Measurements from ENCODE around the gene STK10. TPM values are rescaled to one million over a fixed set of nuclear protein-coding genes. Genes with fewer than 3 reads are reported as not detected.

The STK10 gene
- total and polyA plus RNA-seq, 2 donors (not counting 1 experiment from before 2014, with no cell fraction given), result 97.9 to 253 TPM

DNA sequence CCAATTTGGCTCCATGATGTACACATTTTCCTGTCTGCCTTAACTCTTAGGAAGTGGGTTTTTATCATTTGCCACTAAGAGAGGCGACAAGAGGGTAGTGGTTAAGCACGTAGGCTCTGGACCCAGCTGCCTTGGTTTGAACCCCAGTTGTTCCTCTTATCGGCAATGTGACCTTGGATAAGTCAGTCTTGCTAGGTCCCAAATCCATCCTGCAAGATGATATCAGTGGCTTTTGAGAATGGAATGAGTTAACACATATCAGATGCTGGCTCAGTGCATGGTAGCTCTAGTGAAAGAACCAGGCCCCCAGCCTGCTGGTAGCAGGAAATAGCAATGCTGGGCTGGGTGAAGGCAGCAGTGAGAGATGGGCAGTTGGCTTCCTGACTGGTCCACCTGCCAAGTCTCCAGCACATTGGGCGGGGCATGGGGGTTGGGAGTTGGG lies 72.5 kb downstream of the STK10 start:
- Histone ChIP-seq H3K79me2 (ENCODE audit: control insufficient read depth, insufficient read depth, low read length) (peaks cover 26% of the 10 kb centered on the region), H3K4me2 (replicated peaks; ENCODE audit: low read depth, low read length, poor library complexity, severe bottlenecking) (peak overlapping the region; percentile 70), H3K4me3 (ENCODE audit: control extremely low read depth in 1 of 5, extremely low read depth in 1 of 5, insufficient read depth in 1 of 5, low read depth in 2 of 5, low read length in 4 of 5) (peak overlapping the region in 3 of 5 experiments; percentile 9 to 38 (median 30)), H3K9ac (ENCODE audit: low read length) (peak overlapping the region; percentile 49), H2AFZ (ENCODE audit: insufficient read depth, low read depth, low read length, poor library complexity, severe bottlenecking) (peak overlapping the region; percentile 65), H3K27me3 (replicated peaks in 1 of 4; ENCODE audit: control extremely low read depth in 1 of 4, control insufficient read depth in 3 of 4, insufficient read depth in 4 of 4, low read length in 3 of 4) (no peaks in the 10 kb centered on the region), H3K36me3 (replicated peaks in 1 of 2; ENCODE audit: control extremely low read depth in 1 of 2, control insufficient read depth in 1 of 2, extremely low read depth in 1 of 2, insufficient read depth in 2 of 2, low read length in 1 of 2) (peaks cover 0 to 35% of the 10 kb centered on the region in 2 experiments), H3K27ac (ENCODE audit: low read length in 2 of 2) (peak overlapping the region; percentile 86 to 89), H3K4me1 (ENCODE audit: control insufficient read depth in 2 of 2, insufficient read depth in 2 of 2, low read length in 2 of 2) (peaks cover 42 to 52% of the 10 kb centered on the region in 2 donors), H3K9me3 (ENCODE audit: control extremely low read depth in 1 of 3, control insufficient read depth in 2 of 3, insufficient read depth in 1 of 3, low read length in 2 of 3) (peaks cover 0 to 7% (median 0%) of the 10 kb centered on the region in 3 donors), H4K20me1 (ENCODE audit: control insufficient read depth, insufficient read depth, low read length, poor library complexity, severe bottlenecking) (peaks cover 5% of the 10 kb centered on the region)
- intact Hi-C loops (cut with micrococcal nuclease), result loop anchor here (5.0 to 10.0 kb wide), 2 partner anchors 37 to 579 kb away; no protein-coding TSS in a partner anchor
- ChIA-PET POLR2A (interaction anchor here (1.0 to 2.5 kb wide), 3 partner anchors 64 to 109 kb away, joined by 3 to 17 read pairs (median 4); partner anchors contain the start of genes FBXW11 and STK10), CTCF (interaction anchor here (0.9 to 3.2 kb wide), 5 partner anchors 16 to 72 kb away, joined by 3 to 22 read pairs (median 5); partner anchors contain the start of gene STK10)
- 38% methylated on average over 3 of the region's 4 CpGs for WGBS (ENCODE audit: insufficient coverage)
- H3K27me3 Mint-ChIP-seq, result no peaks in the 10 kb centered on the region
- no peaks in the 10 kb centered on the region for H3K9me3 Mint-ChIP-seq (ENCODE audit: insufficient read depth)
- H3K4me1 Mint-ChIP-seq, result peaks cover 56% of the 10 kb centered on the region
- TF ChIP-seq, protein P1, sequence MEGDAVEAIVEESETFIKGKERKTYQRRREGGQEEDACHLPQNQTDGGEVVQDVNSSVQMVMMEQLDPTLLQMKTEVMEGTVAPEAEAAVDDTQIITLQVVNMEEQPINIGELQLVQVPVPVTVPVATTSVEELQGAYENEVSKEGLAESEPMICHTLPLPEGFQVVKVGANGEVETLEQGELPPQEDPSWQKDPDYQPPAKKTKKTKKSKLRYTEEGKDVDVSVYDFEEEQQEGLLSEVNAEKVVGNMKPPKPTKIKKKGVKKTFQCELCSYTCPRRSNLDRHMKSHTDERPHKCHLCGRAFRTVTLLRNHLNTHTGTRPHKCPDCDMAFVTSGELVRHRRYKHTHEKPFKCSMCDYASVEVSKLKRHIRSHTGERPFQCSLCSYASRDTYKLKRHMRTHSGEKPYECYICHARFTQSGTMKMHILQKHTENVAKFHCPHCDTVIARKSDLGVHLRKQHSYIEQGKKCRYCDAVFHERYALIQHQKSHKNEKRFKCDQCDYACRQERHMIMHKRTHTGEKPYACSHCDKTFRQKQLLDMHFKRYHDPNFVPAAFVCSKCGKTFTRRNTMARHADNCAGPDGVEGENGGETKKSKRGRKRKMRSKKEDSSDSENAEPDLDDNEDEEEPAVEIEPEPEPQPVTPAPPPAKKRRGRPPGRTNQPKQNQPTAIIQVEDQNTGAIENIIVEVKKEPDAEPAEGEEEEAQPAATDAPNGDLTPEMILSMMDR (IDR thresholded peaks at IDR 0.05), result no peak
- TF ChIP-seq EZH2 (IDR thresholded peaks at IDR 0.05; ENCODE audit: borderline replicate concordance, insufficient read depth, low read depth, low read length, poor library complexity, severe bottlenecking), result no peak
- peak overlapping the region; percentile 94 for H3K27ac Mint-ChIP-seq
- H3K4me3 Mint-ChIP-seq, result peak overlapping the region; percentile 81
- DNase-seq (no peak), ATAC-seq (ENCODE audit: low read depth) (no peak)

DNA sequence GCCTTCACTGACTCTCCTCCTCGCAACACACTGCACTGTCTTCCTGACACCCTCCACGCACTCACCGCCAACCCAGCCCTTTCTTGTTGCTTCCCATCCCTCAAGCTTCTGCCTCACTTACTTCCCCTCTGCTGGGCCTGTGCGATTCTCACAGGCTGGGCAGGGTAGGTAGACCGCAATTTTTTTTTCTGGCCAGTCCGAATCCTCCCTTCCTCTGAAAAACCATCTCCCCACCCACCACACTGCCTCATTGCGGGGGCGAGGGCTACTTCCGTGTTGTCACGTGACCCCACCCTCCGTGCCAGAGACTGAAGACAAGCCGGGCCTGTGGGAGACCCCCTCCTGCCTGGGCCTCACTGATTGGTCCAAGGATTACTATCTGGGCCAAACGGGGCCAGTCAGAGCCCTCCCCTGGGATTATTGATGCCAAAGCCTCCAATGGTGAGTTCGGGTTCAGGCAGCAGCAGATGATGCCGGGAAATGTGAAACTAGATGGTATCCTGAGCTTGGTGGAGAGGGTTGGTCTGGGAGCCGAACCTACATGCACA lies 73.1 kb downstream of the STK10 start:
- DNase-seq (peak; percentile 88), ATAC-seq (ENCODE audit: low read depth) (peak; percentile 31)
- peak overlapping the region; percentile 70 for H3K4me2 ChIP-seq (replicated peaks; ENCODE audit: low read depth, low read length, poor library complexity, severe bottlenecking)
- peak overlapping the region in 4 of 5 experiments; percentile 9 to 38 (median 22) for H3K4me3 ChIP-seq (ENCODE audit: control extremely low read depth in 1 of 5, extremely low read depth in 1 of 5, insufficient read depth in 1 of 5, low read depth in 2 of 5, low read length in 4 of 5)
- ChIA-PET POLR2A (interaction anchor here (0.7 to 2.5 kb wide), 4 partner anchors 64 to 109 kb away, joined by 3 to 17 read pairs (median 4); partner anchors contain the start of genes FBXW11 and STK10), CTCF (interaction anchor here (0.6 to 3.2 kb wide), 6 partner anchors 17 to 204 kb away, joined by 3 to 22 read pairs (median 4); partner anchors contain the start of gene STK10)
- Mint-ChIP-seq H3K4me1 (peaks cover 61% of the 10 kb centered on the region), H3K27me3 (no peaks in the 10 kb centered on the region), H3K27ac (peak overlapping the region; percentile 94), H3K4me3 (peak overlapping the region; percentile 81), H3K9me3 (ENCODE audit: insufficient read depth) (no peaks in the 10 kb centered on the region)
- H3K4me1 ChIP-seq (ENCODE audit: control insufficient read depth in 2 of 2, insufficient read depth in 2 of 2, low read length in 2 of 2), result peaks cover 49 to 58% of the 10 kb centered on the region in 2 donors
- peak overlapping the region; percentile 65 for H2AFZ ChIP-seq (ENCODE audit: insufficient read depth, low read depth, low read length, poor library complexity, severe bottlenecking)
- peaks cover 0 to 33% of the 10 kb centered on the region in 2 experiments for H3K36me3 ChIP-seq (replicated peaks in 1 of 2; ENCODE audit: control extremely low read depth in 1 of 2, control insufficient read depth in 1 of 2, extremely low read depth in 1 of 2, insufficient read depth in 2 of 2, low read length in 1 of 2)
- H3K27ac ChIP-seq (ENCODE audit: low read length in 2 of 2), result peak overlapping the region; percentile 86 to 89
- intact Hi-C loops (cut with micrococcal nuclease), result loop anchor here (5.0 to 10.0 kb wide), 2 partner anchors 37 to 580 kb away; no protein-coding TSS in a partner anchor
- H4K20me1 ChIP-seq (ENCODE audit: control insufficient read depth, insufficient read depth, low read length, poor library complexity, severe bottlenecking), result peaks cover 11% of the 10 kb centered on the region
- no peaks in the 10 kb centered on the region for H3K27me3 ChIP-seq (replicated peaks in 1 of 4; ENCODE audit: control extremely low read depth in 1 of 4, control insufficient read depth in 3 of 4, insufficient read depth in 4 of 4, low read length in 3 of 4)
- WGBS (ENCODE audit: insufficient coverage), result 5% methylated on average over 16 of the region's 16 CpGs
- peak overlapping the region; percentile 49 for H3K9ac ChIP-seq (ENCODE audit: low read length)
- peaks cover 26% of the 10 kb centered on the region for H3K79me2 ChIP-seq (ENCODE audit: control insufficient read depth, insufficient read depth, low read length)
- peaks cover 0 to 7% (median 0%) of the 10 kb centered on the region in 3 donors for H3K9me3 ChIP-seq (ENCODE audit: control extremely low read depth in 1 of 3, control insufficient read depth in 2 of 3, insufficient read depth in 1 of 3, low read length in 2 of 3)
- TF ChIP-seq, protein P1 (IDR thresholded peaks at IDR 0.05), result no peak
- TF ChIP-seq EZH2 (IDR thresholded peaks at IDR 0.05; ENCODE audit: borderline replicate concordance, insufficient read depth, low read depth, low read length, poor library complexity, severe bottlenecking), result no peak
